HG03558 (cell line): ENCODE data around the gene OTOA.
"Not testable (repeated sequence)": the region's sequence is repeated elsewhere in the genome, so short reads cannot be mapped to it uniquely, and the experiment has no call there.

Experiments
- ATAC-seq: cut with Tn5 transposase; IDR thresholded peaks from one replicate; pipeline ENCODE4 v1.9.1; 2021; ENCODE audit warnings: moderate number of reproducible peaks; ENCODE audit not compliant: unreplicated experiment; ENCODE audit errors: extremely low read depth

The OTOA gene

DNA sequence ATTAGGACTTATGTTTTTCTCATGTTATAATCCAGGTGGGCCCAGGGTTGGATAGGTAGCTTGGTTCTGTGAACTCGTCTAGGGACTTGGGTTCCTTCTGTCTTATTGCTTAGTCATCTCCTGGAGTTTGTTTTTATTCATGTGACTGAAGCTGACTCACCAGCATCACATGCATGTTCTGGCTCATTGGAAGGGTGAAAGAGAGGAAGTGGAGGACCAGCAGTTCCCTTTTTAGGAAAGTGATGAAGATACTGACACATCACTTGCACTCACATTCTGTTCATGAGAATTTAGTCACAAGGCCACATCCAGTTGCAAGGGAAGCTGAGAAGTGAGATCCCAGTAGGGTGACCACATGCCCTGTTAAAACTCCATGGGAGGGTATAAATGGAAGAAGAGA is 126.7 kb downstream of the OTOA start:
- not testable (repeated sequence) for ATAC-seq

- not testable (repeated sequence) for ATAC-seq
Observed at GRCh38 chr16:21793310-21793709, 129.5 kb downstream of the OTOA start.

DNA sequence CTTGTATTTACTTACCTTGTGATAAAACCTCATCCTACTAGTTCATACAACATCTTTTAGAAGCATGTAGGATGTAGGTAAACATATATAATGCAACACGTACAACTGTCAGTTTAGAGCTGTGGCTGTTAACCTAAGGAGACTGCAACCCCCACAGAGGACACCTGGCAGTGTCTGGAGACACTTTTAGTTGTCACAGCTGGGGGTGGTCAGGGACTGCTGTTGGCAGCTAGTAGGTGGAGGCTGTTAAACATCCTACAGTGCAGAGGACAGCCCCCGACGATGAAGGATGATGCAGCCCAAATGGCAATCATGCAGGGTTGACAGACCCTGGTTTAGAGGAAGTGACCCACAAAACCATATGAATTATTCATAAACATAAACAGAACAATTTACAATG is 134.8 kb downstream of the OTOA start:
- ATAC-seq = not testable (repeated sequence)

GRCh38 chr16:21801538-21802374 is 138.0 kb downstream of the OTOA start:
- not testable (repeated sequence) for ATAC-seq

DNA sequence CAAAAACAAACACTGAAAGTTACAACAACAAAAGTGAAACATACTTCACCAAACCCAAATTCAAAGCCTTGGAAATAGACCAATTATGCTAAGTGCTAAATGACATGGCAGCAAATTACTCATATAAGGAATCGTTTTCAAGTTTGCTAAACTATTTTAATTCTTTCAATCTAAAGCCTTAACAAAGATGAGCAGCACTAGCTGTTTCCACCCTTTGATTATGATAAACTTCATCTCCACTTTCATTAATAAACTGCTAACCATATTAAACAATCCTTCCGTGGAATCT is 138.6 kb downstream of the OTOA start:
- ATAC-seq = not testable (repeated sequence)
